ENCODE results near the gene APBB1IP.
"Not testable (repeated sequence)": the region's sequence is repeated elsewhere in the genome, so short reads cannot be mapped to it uniquely, and the experiment has no call there.

The APBB1IP gene

DNA sequence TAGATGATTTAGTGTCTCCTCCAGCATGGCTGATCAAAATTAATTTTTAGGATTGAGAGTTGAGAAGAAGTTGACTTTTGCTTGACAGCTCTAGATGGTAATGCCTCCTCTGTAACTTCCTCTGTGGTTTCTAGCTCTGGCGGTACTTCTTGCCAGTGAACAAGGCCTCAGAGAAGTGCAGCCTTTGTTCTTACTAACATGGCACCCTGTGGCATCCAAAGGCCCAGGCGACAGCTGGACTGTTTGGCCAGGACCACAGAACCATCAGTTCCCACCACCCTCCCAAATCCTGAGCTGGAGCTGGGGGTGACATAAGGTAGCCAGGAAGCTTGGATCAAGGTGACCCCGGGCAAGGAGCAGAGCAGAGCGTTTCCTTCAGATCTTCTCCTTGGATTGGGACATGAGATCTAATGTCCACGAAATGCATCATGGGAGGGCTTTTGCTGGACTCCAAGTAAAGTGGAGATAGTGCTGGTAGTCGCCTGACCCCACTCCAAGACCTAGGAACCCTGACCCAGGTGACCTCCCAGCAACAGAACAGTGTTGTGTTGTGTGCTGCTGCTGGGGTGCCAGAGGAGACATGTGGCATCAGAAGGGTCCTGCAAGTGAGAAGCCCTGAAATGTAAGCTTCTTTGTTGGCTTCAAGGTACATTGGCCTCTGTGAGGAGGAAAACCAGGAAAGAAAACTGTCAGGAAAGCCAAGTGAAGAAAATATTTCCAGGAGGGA, 41.8 kb downstream of the APBB1IP start:
- DNase-seq, result no peak

DNA sequence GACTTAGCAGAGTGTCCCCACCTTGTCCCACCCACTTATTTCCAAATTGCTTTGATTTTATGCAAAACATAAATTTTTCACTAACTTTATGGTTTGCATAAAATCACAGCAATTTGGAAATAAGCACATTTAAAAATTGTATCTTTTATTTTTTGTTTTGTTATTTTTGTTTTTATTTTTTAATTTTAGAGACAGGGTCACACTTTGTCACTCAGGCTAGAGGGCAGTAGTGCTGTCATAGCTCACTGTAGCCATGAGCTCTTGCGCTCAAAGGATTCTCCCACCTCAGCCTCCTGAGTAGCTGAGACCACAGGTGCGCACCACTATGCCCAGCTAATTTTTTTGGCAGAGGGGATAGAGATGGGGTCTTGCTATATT, 43.2 kb downstream of the APBB1IP start:
- no peak for DNase-seq

DNA sequence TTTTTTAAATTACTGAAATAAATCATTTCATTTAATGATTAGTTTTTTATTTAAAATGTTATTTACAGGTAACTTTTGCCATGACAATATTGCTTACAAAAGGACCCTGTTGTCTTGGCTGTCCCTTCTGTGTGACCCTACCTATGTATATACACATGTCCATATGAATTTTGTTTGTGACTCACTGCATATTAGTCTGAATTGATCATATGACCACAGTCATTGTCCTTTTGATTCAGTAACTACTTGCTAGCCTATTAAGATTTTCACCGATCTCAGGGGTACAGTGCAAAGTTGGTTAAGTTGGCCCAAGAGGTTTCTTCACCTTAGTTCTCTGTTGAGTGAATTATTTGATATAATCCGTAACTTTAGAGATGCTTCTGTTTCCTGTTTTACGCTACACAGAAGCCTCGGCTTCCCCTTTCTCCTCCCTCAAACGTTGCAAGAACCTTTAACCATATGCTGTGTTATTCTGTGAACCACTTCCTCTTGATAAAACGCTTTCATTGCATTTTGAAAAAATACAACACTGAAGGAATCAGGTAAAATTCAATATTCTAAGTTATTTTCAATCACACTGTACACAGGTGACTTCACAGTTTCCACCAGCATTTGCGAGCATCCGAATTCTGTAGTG, 43.9 kb downstream of the APBB1IP start:
- DNase-seq, result no peak

DNA sequence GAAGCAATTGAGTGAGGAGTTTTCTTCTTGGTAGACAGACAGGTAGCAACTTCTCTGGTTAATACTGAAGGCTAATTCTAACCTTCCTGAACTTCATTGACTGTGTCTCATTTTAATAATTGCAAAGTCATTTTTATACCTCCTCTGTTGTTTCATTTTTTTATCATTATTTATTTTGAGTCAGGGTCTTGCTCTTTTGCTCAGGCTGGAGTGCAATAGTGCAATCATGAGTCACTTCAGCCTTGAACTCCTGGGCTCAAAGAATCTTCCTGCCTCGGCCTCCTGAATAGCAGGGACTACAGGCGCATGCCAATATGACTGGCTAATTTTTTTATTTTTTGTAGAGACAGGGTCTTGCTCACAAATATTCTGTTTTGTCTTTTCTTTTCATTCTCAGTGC, 45.4 kb downstream of the APBB1IP start:
- no peak for DNase-seq

DNA sequence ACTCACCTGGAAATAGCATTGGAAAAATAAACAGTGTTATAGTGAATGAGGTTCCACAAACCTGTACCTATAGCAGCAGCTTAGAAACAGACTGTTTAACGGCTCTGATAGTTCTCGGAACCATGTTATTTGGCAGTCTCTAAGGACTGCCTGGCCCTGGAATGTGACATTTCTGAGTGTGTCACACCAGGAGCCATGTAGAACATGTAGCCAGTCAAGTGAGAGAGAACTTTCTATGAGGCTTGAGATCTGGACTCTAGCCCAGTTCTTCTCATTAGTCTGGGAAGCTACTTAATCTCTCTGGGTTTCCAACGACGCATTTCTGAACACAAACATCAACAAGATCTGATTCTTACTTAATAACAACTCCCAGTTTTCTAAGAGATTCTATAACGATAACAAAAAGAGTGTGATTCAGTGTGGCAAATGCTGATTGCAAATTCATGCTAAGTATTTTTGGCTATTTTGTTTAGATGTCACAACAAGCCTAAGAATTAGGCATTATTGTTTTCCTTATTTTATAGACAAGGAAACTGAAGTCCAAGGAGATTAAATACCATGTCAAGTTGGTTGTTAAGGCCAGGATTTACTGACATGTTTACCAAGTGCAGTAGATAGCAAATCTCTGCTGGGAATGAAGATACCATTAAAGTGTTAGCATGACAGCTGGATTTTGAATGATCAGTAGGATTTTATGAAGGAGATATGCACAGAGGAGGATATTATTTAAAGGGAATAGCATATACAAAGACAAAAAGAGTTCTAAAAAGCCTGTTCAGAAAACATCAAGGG, 47.2 kb downstream of the APBB1IP start:
- no peak for DNase-seq

DNA sequence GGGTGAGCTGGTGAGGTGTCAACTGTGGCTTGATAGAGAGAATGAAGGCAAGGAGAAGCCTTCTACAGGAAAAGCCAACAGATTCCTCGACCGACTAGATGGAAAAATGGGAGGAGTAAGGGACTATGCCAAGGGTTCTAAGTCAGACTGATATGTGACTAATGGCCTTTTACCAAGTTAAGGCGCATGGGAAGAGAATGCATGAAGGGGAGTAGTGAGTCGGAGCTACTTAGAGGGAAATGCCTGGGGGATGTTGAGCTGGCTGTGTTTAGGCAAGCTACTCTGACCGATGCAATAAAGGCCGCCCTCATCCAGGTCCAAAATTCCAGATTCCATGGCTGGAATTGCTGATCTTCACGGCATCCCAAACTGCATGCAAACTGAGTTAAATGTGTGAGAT, 48.2 kb downstream of the APBB1IP start:
- no peak for DNase-seq

DNA sequence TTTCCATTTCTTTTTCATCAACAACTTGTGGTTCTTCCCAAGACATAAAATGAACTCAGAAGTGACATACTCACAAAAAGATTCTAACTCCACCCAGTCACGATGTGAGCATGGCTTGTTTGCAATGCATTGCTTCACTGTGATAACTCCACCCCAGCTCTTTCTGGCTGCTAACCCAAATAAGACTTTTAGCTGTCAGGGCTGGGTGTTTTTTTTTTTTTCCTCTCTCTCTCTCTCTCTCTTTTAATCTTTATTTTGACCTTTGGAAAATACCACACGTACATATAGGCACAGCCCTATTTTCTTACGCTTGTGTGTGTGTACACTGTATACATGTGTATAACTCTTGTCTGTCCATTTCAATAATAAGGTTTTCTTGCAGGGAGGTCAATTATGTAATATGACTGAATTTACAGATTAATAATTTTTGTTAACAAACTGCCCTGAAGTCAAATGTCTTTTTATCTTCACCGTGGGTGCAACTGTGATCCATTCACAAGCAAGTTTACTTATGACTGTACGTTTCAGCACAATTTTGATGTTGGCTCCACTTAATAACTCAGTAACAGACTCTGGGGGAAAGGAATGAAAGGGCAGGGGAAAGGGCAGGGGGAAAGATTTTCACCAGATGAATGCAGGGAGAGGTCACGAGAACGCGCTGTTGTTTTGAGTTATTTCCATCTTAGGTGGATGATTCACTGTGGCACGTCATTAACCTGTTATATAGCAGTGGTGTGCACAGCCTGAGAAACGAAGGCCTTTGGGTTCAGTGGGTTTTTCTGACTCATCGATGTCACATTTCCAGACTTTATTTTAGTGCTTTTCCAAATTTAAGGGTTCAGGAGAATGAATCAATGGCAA, 49.1 kb downstream of the APBB1IP start:
- peak; percentile 50 for DNase-seq

DNA sequence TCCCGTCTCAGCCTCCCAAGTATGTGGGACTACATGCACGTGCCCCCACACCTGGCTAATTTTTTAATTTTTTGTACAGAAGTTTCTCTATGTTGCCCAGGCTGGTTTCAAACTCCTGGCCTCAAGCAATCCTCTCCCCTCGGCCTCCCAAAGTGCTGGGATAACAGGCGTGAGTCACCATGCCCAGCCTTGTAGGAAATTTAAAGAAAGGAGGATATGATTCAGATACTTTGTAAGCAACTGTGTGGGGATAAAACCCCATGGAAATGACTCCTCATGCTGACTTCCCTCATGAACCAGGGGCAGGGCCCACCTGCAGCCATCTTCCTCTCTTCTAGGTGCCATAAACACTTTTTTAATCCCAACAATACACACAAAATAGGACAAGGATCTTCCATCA, 50.2 kb downstream of the APBB1IP start:
- no peak for DNase-seq

DNA sequence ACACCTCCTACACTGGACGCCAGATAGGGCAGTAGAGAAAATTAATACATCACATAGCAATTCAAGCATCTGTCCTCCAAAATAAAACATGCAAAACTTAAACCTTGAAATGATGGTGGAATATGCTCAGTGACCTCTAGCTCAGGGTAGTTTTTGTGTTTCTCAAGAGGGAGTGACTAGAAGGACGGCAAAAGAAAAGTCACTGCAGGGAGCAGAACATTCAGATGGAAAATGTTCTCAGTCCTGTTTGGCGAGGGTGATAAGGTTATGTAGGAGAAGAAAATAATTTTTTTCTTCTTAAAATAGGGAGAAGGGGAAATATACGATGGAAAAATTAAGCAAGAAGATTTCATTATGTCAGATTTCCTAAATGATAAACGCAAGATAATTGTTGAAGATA, 50.9 kb downstream of the APBB1IP start:
- no peak for DNase-seq

DNA sequence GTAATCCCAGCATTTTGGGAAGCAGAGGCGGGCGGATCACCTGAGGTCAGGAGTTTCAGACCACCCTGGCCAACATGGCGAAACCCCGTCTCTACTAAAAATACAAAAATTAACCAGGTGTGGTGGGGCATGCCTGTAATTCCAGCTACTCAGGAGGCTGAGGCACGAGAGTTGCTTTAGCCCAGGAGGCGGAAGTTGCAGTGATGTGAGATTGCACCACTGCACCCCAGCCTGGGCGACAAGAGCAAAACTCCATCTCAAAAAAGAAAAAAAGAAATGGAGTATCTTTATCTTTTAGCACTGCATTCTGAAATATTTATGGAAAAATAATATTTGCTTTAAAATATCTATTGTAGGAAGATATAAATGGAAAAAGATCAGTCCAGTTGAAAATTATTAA, 52.2 kb downstream of the APBB1IP start:
- DNase-seq, result not testable (repeated sequence)

DNA sequence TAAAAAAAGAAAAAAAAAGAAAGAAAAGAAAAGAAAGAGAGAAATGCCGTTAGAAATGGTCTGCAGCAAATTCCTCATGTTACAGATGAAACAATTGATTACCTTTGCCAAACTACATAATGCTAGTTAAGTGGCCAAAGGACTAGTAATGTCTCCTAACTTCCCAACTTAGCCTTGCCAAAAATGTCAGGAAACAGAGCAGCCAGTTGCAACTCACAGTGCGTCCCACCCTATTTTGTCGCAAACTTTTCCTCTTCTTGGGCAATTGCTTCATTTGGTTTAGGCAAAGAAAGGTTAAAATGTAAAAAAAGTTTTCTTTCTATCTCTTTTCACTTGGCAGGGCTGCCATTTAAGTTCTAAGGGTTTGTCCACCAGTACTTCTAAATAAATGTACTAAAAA, 53.1 kb downstream of the APBB1IP start:
- no peak for DNase-seq

DNA sequence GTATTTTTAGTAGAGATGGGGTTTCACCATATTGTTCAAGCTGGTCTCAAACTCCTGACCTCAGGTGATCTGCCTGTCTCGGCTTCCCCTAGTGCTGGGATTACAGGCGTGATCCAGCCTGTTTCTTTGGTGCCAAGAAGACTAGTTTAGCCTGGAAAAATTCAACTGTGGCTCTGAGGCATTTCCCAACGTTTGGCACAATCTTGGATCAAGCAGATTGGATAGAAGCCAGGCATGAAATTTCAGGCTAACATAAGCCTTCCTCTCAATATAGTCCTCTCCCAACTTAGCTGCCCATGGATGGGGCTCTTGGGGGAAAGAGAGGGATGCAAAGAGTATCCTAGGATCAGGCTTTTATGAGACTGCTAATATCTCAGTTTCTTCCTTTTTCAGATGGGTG, 53.8 kb downstream of the APBB1IP start:
- no peak for DNase-seq

DNA sequence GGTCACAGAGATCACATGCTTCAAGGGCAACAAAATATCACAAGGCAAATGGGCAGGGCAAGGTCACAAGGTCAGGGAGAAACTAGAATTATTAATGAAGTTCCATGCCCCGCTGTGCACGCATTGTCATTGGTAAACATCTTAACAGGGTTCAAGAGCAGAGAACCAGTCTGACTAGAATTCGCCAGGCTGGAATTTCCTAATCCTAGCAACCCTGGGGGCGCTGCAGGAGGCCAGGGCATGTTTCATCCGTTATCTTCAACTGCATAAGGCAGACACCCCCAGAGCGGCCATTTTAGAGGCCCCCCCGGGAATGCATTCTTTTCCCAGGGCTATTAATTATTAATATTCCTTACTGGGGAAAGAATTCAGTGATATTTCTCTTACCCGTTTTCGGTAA, 54.6 kb downstream of the APBB1IP start:
- DNase-seq, result not testable (repeated sequence)

DNA sequence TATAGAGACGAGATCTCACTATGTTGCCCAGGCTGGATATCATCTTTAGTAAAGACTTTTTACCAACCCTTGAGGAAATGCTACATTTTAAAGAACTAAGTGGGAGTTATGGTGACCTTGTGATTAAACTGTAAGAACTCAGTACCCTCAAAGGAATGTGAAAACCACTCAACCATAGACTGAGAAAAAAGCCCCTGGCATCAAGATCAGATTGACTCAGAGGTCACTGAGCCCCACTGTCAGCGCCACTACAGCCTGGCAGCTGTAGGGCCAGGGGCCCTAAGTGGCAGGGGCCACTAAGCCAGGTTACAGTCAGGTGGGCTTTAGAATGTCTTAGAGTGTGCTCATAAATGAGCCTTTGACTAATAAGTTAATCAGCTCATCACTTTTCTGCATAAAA, 55.9 kb downstream of the APBB1IP start:
- no peak for DNase-seq

DNA sequence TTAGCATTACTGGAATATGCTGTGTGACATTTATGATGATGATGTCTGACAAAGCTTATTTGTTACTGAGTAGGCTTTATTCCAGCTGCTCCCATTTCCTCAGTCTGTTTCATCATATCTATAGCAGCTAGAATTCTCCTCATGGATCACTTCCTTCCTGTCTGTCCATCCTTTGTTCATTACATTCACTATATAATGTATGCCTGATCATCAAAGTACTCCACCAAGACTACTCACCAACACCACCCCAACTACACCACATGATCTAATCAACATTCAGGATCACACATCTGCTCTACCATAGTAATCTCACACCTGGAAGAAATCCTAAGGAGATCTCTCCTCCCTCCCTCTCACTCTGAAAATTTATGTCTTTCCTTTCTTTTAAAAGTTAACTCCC, 61.3 kb downstream of the APBB1IP start:
- DNase-seq, result no peak

DNA sequence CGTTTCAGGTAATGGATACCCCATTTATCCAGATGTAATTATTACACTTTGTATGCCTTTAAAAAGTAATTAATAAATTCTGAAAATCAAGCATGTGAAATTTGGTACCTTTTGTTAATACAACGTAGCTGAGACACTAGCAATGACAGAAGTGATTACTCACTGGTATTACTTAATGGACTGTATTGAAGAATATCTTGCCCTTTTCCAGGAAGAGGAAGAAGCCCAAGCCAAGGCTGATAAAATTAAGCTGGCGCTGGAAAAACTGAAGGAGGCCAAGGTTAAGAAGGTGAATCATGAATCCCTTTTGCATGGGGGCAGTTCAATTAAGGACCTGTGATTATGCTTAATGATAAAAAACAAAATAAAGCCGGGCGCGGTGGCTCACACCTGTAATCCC, 64.8 kb downstream of the APBB1IP start:
- DNase-seq, result no peak

DNA sequence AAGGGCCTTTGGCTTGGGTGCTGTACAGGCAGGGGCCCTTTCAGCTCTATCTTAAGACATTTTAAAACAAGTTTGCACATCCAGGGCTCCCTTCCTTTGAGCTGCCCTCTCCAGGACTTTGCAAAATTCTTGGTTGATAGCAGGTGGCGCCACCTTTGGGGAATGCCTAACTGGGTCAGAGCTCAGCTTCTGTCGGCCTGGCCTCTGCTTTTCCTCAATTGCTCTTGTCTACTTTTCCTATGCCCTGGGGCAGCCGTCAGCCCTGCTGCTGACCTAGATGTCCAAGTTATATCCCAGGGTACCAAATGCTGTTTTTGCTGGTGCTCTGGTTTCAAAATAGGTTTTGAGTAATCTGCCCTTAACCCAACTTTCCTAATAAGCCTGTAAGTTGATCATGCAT, 65.8 kb downstream of the APBB1IP start:
- no peak for DNase-seq

DNA sequence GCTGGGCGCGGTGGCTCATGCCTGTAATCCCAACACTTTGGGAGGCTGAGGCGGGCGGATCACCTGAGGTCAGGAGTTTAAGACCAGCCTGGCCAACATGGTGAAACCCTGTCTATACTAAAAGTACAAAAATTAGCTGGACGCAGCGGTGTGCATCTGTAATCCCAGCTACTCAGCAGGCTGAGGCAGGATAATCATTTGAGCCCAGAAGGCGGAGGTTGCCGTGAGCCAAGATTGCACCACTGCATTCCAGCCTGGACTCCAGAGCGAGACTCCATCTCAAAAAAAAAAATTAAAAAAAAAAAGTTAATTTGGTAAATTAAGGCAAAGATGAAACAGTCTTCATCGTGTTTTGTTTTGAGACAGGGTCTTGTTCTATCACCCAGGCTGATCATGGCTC, 66.3 kb downstream of the APBB1IP start:
- DNase-seq, result not testable (repeated sequence)

DNA sequence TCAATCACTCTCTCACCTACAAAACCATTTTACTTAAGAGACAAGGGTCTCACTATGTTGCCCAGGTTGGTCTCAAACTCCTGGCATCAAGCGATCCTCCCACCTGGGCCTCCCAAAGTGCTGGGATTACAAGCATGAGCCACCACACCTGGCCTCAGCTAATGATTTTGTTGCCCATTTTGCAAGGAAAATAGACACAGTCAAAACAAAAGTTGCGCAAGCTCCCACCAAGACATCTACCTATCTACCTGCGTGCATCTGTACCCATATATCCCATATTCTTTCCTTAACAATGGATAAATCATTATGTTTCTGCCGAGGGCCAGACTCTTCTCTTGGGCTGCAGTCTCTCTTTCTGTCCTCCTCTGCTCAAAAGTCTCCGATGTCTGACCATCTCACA, 67.3 kb downstream of the APBB1IP start:
- DNase-seq, result no peak

DNA sequence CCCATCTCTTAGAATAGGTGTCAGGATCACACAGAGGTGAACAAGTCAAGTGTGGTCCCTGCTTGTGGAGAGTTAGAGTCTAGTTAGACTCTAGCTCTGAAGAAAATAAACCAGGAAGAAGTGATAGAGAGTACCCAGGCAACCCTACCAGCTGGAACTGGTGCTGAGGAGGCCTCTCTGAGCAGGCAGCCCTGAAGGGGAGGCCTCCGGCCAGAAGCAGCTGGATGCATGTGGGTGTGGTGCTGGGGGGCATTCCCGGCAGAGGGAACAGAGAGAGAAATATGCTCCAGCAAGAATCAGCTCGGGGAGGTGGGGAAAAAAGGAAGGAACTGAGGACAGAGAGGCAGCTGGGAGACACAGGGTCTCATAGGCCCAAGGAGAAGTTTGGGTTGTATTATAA, 68.6 kb downstream of the APBB1IP start:
- no peak for DNase-seq

DNA sequence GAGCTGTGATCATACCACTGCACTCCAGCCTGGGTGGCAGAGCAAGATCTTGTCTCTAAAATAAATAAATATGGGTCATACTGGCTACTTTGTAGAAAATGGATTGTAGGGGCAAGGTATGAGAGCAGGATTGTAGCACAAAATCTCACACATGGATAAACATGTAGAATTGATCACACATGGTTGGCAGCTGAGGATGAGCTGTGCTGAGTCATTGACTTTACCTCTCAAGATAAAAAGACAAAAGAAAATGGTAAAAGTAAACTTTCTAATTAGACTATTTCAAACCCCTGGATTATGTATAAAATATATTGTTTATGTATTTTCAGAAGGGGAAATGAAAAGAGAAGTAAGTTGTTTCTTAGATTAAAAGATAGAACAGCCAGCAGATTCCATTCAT, 69.3 kb downstream of the APBB1IP start:
- no peak for DNase-seq

DNA sequence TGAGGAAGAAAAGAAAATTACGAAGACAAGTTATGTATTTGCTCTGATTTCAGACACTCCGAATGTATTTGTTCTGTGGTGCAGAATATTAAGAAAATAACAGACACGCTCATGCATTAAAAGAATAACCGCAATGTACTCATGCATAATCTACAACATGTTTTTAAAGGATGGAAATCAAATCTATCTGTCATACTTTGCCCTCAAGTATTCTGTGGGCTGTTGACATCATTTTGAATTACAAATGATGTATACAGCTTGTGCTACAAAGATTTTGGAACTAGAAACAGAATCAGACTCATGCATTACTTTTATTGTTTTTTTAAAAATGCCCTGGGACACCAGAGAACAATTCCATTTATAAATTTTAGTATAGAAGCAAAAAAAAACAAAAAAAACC, 69.9 kb downstream of the APBB1IP start:
- DNase-seq, result no peak

DNA sequence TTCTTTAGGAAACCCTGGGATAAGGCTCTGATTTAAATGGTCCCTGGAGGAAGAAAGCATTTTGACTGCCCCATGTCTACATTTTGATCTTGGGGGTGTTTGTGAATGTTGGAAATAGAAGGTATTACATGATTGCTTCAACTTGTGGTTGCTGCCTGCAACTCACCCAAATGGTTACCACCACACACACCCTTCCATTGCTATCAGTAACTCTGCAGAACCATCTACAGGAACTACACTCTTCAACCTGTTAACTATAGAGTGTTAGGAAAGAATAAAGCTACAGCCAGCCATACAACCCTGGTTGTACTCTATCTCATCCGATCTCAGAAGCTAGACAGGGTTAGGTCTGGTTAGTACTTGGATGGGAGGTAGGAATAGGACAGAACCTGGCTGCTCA, 71.2 kb downstream of the APBB1IP start:
- DNase-seq, result no peak
